ENCODE results near the gene VMAC. TPM values are rescaled to one million over a fixed set of nuclear protein-coding genes. Genes with fewer than 3 reads are reported as not detected.
"Not testable (repeated sequence)": the region's sequence is repeated elsewhere in the genome, so short reads cannot be mapped to it uniquely, and the experiment has no call there.

Gene VMAC
- polyA plus RNA-seq, 10 donors: 2.5 to 5.0 (median 3.1) TPM

DNA sequence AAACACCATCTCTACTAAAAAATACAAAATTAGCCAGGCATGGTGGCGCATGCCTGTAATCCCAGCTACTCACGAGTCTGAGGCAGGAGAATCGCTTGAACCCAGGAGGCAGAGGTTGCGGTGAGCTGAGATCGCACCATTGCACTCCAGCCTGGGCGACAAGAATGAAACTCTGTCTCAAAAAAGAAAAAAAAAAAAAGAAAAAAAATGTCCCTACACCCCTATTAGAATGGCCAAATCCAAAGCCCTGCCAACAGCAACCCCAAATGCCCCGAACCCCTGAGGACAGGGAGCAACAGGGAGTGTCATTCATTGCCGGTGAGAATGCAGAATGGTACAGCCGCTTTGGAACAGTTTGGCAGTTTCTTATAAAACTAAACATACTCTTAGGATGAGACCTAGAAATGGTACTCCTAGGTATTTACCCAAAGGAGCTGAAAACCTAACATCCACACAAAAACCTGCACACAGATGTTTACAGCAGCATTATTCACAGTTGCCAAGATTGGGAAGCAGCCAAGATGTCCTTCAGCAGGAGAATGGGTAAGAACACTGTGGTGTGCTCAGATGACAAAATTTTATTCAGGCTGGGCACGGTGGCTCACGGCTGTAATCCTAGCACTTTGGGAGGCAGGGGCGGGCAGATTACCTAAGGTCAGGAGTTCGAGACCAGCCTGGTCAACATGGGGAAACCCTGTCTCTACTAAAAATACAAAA lies 21.4 kb upstream of the VMAC start:
- not testable (repeated sequence) for DNase-seq

DNA sequence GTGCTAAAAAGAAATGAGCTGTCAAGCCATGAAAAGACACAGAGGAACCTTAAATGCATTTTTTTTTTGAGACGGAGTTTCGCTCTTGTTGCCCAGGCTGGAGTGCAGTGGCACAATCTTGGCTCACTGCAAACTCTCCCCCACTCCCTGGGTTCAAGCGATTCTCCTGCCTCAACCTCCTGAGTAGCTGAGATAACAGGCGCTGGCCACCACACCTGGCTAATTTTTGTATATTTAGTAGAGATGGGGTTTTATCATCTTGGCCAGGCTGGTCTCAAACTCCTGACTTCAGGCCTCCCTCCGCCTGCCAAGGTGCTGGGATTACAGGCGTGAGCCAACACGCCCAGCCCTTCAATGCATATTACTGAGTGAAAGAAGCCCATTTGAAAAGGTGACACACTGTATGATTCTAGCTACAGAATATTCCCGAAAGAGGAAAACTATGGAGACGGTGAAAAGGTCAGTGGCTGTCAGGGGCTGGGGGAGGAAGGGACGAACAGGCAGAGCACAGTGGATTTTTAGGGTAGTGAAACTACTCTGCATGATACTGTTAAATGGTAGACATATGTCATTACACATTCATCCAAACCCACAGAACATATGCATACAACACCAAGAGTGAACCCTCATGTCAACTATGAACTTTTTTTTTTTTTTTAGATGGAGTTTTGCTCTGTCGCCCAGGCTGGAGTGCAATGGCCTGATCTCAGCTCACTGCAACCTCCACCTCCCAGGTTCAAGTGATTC lies 20.4 kb upstream of the VMAC start:
- not testable (repeated sequence) for DNase-seq

DNA sequence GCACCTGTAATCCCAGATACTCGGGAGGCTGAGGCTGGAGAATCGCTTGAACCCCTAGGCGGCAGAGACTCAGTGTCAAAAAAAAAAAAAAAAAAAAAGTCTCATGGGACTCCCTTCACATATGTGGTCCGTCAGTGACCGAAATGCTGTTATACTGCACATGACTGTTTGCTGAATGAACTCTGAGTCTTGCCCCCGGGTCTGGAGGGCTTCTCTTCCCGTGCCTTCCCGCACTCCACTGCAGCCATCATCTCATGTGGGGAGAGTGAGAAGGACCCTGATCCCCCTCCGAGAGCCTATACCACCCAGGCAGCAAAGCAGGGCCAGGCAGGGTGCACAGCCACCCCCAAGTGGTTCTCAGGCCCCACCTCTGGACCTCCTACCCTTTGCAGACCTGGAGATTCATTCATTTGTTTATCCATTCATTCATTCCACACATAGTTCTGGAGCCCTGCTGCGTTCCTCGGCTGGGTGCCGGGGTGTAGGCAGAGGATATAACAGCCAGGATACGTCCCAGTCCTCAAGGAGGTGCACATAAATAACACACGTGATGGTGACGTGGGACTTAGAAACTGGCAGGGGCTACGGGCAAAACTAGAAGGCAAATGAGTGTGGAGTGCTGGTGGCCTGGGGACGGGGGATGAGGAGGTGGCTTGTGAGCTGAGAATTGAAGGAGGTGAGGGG lies 15.2 kb upstream of the VMAC start:
- no peak for DNase-seq

DNA sequence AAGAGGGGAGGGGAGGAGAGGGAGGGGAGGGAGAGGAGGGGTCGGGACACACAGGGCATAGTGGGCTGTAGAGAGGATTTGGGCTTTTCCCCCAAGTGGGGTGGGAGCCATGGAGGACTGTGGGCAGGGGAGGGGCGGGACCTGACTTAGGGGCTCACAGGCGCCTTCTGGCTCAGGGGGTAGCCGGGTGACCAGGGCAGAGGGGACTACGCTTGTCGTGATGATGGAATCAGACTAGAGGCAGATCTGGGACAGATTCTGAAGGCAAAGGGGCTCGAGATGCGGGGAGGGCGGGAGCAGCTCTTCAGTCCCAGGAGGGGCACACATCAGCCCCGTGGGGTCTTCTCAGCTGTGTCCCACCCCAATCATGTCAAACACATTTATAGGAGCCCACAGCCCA lies 14.6 kb upstream of the VMAC start:
- DNase-seq: no peak

DNA sequence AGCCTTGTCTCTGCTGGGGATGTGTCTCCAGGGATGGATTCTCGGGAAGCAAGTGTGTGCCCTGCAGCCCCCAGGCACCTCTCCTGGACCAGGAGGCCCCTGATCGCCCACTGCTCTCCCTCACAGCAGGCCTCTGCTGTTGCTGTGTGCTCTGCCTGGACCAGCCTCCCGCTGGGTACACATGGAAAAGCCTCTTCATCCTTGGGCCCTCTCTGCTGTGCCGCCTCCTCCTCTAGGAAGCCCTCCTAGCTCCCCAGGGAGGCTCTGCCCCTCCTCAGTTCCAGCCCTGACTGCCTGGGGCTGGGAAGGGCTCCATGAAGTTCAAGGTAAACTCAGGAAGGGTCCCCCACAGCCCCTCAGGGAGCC lies 13.1 kb upstream of the VMAC start:
- peak in 1 of 3 donors; percentile 39 for DNase-seq

DNA sequence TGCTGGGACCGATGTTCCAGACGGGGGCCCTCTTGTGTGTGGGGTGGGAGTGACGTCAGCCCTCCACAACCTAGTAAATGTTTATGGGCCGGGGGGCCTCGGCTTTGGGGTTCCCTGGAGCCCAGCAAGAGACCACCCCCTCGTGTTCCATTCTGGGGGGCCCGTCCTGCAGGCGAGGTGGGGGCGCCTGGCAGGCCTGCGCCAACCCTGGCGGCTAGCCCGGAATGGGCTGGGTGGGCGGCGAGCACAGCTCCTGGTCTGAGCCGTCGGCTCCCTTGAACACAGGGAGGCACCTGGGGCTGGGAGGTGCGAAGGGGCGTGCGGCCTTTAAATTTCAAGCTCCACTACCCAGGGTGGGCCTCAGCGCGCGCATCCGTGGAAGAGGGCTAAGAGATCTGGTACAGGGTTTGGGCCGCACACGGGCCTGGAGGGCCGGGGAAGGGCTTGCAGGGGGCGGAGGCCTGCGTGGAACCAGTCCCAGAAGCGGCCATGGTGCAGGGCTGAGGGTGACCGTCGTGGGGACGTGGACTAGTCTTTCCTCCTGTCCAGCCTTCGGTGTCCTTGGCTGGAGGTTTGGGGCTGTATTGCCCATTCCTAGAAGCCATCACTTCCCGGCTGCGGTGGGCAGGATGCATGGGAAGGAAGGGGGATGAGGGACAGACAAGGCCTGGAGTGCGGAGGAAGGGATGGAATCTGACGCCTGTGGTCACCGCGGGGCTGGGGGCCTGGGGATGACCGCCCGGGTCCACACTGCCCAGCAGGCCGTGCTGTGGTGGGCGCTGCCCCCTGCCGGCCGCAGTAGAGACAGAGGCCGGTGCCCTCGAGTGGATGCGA lies 12.5 kb upstream of the VMAC start:
- DNase-seq: peak in 1 of 3 donors; percentile 75

DNA sequence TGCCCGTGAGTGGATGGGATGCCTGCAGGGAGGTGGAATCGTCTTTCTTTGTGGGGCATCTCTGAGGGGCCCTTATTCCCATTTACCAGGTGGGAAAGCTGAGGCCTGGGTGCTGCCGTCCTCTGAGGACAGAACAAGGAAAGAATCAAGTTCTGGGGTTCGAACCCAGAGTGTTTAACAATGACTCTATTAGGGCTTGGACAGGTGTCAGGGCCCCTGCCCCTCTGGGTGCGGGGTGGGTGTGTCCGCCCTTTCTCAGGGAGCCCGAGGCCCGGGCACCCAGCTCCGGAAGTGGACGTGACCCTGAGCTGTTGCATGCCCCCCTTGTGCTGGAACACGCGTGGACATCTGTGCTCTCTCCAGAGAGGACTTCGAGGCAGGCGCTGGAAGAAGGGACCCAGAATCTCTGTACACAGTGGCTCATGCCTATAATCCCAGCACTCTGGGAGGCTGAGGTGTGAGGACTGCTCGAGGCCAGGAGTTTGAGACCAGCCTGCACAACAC lies 11.8 kb upstream of the VMAC start:
- DNase-seq: no peak

DNA sequence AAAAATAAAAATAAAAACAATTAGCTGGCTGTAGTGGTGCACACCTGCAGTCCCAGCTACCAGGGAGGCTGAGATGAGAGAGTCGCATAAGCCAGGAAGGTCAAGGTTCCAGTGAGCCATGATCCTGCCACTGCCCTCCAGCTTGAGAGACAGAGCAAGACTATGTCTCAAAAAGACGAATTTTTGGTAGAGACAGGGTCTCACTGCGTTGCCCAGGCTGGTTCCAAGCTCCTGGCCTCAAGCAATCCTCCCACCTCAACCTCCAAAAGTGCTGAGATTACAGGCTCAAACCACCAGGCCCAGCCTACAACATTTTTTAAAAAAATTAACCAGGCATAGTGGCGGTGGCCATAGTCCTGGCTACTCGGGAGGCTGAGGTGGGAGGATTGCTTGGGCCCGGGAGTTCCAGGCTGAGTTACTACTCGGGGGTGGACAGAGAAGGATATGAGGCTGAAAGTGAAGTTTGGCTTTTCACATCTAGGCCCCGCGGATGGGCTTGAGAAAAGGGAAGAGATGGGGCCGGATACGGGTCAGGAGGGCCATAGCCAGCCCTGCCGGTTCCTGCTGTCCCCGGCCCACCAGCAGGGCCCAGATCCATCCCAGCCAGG lies 11.3 kb upstream of the VMAC start:
- DNase-seq: no peak

DNA sequence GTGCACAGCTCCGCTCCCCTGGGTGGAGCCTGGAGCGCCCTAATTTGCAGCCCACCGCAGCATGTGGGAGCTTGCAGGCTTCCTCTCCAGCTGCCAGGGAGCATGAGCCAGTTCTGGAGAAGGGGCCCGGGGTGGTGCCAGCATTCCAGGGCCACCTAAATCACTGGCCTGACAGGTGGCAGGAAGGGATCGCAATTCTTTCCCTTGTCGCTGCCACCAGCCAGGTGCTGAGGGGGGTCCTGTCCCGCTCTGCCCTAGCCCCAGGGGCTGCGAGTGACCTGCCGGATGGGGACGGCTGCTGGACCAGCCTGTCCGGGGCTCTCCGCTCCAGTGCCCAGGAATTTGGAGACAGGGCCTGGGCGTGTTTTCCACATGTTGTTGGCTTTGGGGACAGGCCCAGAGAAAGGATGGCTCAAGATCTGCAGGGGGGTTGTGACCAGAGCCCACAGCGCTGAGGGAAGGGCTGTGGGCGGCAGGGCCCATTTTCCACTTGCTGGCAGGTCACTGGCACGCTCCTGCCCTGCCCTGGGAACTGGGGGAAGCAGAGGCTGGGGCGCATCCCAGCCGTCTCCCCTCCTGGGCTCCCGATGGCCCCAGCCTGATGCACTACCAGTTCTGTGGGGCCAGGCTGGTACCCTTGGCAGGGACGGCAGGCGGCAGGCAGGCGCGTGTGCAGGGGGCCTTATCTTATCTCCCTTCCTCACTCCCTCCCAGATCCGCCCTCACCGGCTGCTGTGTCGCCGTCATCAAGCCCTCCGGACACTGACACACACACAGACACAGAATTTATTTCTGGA lies 10.6 kb upstream of the VMAC start:
- DNase-seq: peak in 1 of 3 donors; percentile 47

DNA sequence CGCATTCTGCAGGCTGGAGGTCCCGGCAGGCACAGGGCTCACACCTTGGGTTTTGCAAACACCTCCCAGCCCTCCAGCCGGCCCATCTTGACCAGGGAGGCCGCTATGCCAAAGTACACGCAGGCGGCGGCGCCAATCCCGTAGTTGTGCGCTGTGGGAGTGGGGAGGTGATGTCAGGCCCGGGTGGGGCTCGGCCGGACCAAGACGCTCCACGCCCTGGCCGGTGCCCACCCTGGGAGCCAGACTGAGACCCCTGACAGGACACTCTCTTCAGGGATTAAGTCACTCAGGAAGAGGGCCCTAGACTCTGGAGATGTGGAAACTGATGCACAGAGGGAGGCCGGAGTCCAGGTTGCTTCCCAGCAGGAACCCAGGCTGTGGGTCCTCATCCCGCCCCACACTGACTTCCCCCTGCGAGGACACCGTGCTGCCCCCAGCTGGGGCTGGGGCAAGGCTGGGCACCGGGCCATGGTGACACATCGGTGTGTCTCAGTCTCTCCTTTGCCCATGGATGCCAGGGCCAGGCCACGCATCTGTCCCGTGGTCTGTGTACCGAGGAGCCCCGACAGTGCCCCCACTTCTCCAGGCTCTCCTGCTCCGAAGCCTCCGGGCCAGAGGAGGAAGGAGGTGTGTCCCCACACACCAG lies 9.8 kb upstream of the VMAC start:
- no peak for DNase-seq

DNA sequence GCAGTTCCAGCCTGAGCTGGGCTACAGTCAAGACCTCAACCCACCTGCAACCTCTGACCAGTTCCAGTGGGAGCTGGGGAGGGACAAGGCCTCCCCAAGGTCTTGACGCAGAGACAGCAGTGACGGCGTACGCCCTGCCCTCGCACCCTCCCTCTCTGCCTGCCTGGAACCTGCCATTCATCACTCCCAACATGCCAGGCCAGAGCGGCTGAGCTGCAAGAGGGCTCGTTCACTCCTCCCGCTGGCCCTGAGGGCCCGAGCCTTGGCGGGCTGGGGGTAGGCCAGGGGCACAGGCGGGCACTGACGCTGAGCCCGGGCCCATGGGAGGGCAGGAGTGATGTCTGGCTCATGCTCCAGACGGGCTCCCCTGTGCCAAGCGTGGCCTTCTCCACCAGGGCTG lies 9.3 kb upstream of the VMAC start:
- no peak for DNase-seq

DNA sequence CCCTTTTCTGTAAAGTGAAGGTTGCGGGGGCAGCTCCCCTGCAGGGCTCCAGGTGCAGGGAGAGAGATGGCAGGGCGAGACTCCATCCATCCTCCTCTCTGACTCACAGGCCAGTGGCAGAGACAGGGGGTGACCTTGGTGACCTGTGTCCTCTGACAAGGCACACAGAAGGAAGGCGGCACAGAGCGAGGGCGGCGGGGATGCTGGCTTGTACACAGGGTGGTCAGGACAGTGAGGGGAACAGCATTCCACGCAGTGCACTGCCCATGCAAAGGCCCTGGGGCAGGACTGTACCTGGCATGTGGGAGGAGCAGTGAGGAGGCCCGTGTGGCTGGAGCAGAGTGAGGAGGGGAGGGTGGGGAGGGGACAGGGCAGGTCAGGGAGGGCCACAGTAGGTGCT lies 8.8 kb upstream of the VMAC start:
- DNase-seq: no peak

DNA sequence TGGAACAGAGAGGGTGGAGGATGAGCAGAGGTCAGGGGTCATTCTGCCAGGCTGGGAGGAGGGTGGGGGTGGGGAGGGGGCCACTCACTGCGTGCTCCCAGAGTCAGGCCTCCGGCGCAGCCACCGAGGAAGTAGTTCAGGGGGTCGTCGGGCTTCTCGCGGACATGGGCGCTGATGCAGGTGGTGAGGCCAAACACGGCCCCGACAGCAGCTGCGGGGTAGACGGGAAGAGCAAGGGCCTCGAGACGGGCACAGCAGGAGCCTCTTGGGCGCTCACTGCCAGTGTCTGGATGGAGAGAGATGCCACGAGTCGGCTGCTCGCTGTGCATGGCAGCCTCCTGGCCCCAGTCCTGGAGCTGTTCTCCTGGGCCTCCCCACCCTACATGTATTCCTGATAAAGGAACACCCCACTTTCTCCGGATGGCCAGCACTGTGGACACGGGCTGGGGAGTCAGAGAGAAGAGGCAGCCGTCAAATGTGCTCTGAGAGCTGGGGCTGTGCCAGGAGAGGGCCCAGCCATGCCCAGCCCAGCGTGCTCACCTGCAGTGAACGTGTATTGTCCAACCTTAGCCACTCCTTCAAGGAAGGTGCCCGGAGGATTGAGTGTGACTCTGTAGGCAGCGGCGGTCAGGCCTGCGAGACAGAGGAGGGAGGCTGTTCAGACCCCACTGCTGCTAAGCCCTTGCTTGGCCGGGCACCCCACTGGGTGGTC lies 8.2 kb upstream of the VMAC start:
- DNase-seq: no peak

DNA sequence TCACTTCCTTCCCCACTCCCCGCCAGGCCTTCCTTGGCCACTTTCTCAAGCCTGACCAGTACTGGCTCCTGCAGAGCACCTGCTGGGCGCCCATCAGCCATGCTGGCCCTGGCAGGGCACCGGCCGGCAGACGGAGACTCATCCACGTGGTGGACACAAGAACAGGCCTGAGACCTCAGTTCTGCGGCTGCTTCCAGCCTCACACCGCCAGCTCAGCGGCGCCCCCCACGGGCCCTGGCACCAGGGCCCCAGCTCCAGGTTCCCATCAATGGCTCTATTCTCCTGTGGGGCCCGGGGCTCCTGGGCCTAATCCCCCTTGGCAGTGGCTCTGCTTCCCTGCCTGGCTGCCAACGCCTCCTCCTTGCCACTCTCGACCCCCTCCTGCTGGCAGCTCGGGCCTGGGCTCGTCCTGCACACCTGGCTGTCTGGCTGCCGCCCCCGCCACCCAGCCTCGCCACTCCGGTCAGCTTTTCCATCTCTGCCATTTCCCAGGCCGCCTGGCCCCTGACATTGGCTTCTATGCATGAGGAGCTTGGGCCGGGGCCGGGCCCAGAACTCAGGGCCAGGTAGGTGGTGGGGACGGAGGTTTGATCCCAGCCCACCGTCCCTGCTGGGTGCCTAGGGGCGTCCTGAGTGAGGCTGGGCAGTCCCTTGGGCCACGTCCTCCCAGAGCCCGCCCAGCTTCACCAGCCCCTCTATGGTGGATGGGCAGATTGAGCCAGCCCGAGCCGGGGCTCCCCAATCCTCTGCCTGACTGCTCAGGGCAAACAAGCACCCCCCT lies 7.3 kb upstream of the VMAC start:
- DNase-seq: no peak

DNA sequence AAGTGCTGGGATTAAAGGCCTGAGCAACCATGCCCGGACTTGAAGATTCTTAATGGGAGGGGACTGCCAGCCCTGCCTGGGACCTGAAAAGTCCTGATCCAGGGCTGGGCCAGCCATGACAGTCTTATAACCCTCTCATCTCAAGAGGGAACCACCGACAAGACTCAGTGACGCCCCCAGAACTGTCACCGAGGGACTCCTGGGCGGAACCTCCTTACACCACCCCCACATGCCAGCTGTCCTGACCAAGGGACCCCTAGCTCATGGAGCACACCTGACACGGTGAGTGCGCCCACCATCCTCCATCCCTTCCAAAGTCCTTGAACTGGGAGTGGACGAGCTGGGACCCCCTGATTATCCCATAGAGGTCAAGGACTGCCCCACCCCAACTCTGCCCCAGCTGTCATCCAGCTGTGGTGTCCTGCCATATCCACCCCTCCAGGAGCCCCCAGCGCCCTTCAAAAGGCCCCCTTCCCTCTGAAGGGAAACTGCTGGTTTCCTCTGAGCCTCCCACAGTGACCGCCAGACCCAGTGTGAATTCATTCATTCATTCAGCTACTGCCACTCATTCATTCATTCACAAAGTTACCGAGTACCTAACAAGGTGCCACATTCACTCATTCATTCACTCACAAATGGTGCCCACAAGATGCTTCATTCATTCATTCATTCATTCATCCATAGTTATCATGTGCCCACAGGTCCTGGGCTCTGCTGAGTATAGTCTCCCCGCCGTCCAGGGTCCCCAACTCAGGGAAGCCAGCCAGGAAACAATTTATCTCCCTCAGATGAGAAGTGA lies 4.7 kb upstream of the VMAC start:
- DNase-seq: no peak

DNA sequence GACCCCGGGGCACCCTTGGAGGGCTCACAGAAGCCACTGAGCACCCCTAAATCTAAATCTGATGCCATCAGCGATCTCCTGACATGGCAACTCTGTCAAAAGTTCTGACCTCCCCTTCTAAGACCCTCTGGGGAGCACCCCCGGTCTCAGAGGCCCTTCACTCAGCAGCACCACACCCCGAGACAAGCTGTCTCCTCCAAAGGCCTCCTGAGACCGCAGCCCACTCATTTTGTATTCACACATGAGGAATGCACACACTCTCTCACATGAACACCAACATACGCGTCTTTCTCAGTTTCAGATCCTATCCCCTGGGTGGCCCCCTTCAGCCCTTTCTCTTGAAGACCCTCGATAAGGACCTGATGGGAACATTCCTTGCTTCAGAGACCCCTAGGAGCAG lies 3.7 kb upstream of the VMAC start:
- DNase-seq: no peak

DNA sequence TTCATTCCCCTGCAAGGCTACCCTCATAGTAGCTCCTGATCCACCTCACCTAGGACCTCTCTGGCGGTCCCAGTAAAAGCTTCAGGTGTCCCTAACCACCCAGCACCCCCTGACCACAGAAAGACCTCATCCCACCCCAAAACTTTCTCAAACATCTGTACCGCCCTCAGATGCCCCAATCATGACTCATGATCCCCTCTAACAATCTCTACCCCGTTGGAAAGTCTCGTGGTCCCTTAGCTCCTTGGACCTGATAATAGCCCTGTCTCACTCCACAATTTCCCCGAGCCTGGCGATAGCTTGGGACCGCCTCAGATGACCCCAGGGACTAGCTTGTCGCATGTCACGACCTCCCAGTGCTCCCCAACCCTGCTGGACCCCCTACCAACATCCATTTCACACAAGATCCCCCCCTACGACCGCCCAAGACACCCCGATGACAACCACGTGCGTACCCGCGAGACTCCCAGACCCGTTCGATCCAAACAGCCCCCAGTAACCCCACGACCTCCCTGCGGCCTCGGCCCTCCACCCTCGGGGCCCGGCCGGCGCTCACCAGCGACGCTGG lies 1.5 kb upstream of the VMAC start:
- DNase-seq: no peak
